B cell (primary cell): ENCODE measurements around the gene DDRGK1. TPM values are rescaled to one million over a fixed set of nuclear protein-coding genes. Genes with fewer than 3 reads are reported as not detected.

Experiments used
- ATAC-seq: fragments of 200-7000 bp; cut with Tn5 transposase; one replicate; pipeline ENCODE4 v1.10.0; 2021; ENCODE audit warnings: low read depth, mild to moderate bottlenecking, moderate number of reproducible peaks, moderate library complexity
- CTCF ChIA-PET: fragments of 350-600 bp; sonication (Branson Sonifier 250); formaldehyde crosslinking; loops from one replicate; lab custom pipeline; 2021; ENCODE audit warnings: antibody characterized with exemption, inconsistent platforms; lab: Charles Lee
- POLR2A ChIA-PET: fragments of 350-600 bp; sonication (Branson Sonifier 250); formaldehyde crosslinking; loops from one replicate; lab custom pipeline; 2021; ENCODE audit warnings: antibody characterized with exemption; lab: Charles Lee
- DNase-seq: peaks from one replicate; pipeline ENCODE4 v3.0.0; 2013
- H2AFZ ChIP-seq: 2 replicates; pipeline ENCODE4 v1.6.1; 2012; ENCODE audit warnings: mild to moderate bottlenecking, low read depth, low read length; ENCODE audit not compliant: insufficient read depth, poor library complexity, severe bottlenecking
- H3K27ac ChIP-seq, 2 donors: 1 replicate in 1 of 2; 2 replicates in 1 of 2; pipeline ENCODE4 v1.5.1; 2012 to 2013; ENCODE audit warnings: low read length in 2 of 2, mild to moderate bottlenecking in 2 of 2, moderate library complexity in 1 of 2
- H3K27me3 ChIP-seq, 4 experiments: fragments of 200-600 bp in 1 of 4; sonication (generic) in 1 of 4; replicated peaks in 1 of 4; 1 replicate in 2 of 4; 2 replicates in 2 of 4; pipeline versions ENCODE4 v1.6.1 to v1.7.0; 2013 to 2016; ENCODE audit warnings: low read length in 3 of 4, mild to moderate bottlenecking in 2 of 4, mixed read lengths in 1 of 4, moderate library complexity in 1 of 4; ENCODE audit not compliant: insufficient read depth in 4 of 4, control insufficient read depth in 3 of 4; ENCODE audit errors: control extremely low read depth in 1 of 4
- H3K36me3 ChIP-seq, 2 experiments: replicated peaks in 1 of 2; 1 replicate in 1 of 2; 2 replicates in 1 of 2; pipeline versions ENCODE4 v1.6.1 to v1.7.1; 2013; ENCODE audit warnings: low read length in 1 of 2; ENCODE audit not compliant: insufficient read depth in 2 of 2, control insufficient read depth in 1 of 2; ENCODE audit errors: control extremely low read depth in 1 of 2, extremely low read depth in 1 of 2
- H3K4me1 ChIP-seq, 2 donors: fragments of 200-600 bp in 1 of 2; sonication (generic) in 1 of 2; 1 replicate in 1 of 2; 2 replicates in 1 of 2; pipeline versions ENCODE4 v1.5.1 to v1.6.1; 2013 to 2017; ENCODE audit warnings: low read length in 2 of 2; ENCODE audit not compliant: control insufficient read depth in 2 of 2, insufficient read depth in 2 of 2
- H3K4me2 ChIP-seq: replicated peaks from 2 replicates; pipeline ENCODE3; 2012; ENCODE audit warnings: mild to moderate bottlenecking, low read depth, low read length; ENCODE audit not compliant: poor library complexity, severe bottlenecking
- H3K4me3 ChIP-seq, 5 experiments: fragments of 200-600 bp in 1 of 5; sonication (generic) in 1 of 5; 1 replicate in 3 of 5; 2 replicates in 2 of 5; pipeline versions ENCODE4 v1.5.1 to v1.7.0; 2011 to 2016; ENCODE audit warnings: low read length in 4 of 5, mild to moderate bottlenecking in 4 of 5, low read depth in 2 of 5, control low read depth in 1 of 5, moderate library complexity in 1 of 5; ENCODE audit not compliant: insufficient read depth in 1 of 5; ENCODE audit errors: control extremely low read depth in 1 of 5, extremely low read depth in 1 of 5
- H3K79me2 ChIP-seq: fragments of 200-600 bp; sonication (generic); one replicate; pipeline ENCODE4 v1.6.0; 2016; ENCODE audit warnings: low read length; ENCODE audit not compliant: control insufficient read depth, insufficient read depth
- H3K9ac ChIP-seq: fragments of 200-600 bp; sonication (generic); 2 replicates; pipeline ENCODE4 v1.6.1; 2017; ENCODE audit warnings: mild to moderate bottlenecking, low read length, moderate library complexity
- H3K9me3 ChIP-seq, 3 donors: one replicate each; pipeline versions ENCODE4 v1.6.1 to v1.7.1; 2013; ENCODE audit warnings: low read length in 2 of 3; ENCODE audit not compliant: control insufficient read depth in 2 of 3, insufficient read depth in 1 of 3; ENCODE audit errors: control extremely low read depth in 1 of 3
- H4K20me1 ChIP-seq: 2 replicates; pipeline ENCODE4 v1.6.0; 2012; ENCODE audit warnings: mild to moderate bottlenecking, low read length; ENCODE audit not compliant: insufficient read depth, control insufficient read depth, poor library complexity, severe bottlenecking
- H3K27ac Mint-ChIP-seq: one replicate; pipeline ENCODE4 v1.8.0; 2021; ENCODE audit warnings: mixed read lengths
- H3K27me3 Mint-ChIP-seq: one replicate; pipeline ENCODE4 v1.8.0; 2021; ENCODE audit warnings: mixed read lengths
- H3K4me1 Mint-ChIP-seq: one replicate; pipeline ENCODE4 v1.8.0; 2021; ENCODE audit warnings: mixed read lengths
- H3K4me3 Mint-ChIP-seq: one replicate; pipeline ENCODE4 v1.8.0; 2021; ENCODE audit warnings: mixed read lengths
- H3K9me3 Mint-ChIP-seq: one replicate; pipeline ENCODE4 v1.8.0; 2022; ENCODE audit warnings: mixed read lengths; ENCODE audit not compliant: insufficient read depth
- CTCF ChIP-seq: fragments of 200-600 bp; IDR thresholded peaks from one replicate; pipeline ENCODE4 v1.8.0; 2022; ENCODE audit warnings: antibody characterized with exemption, mild to moderate bottlenecking
- EZH2 ChIP-seq: IDR thresholded peaks from 2 replicates; pipeline ENCODE4 v1.6.1; 2012; ENCODE audit warnings: borderline replicate concordance, low read depth, mild to moderate bottlenecking, moderate library complexity, low read length; ENCODE audit not compliant: insufficient read depth, poor library complexity, severe bottlenecking
- WGBS: methylation state at CpG from one replicate; pipeline ENCODE4 v1.1.5; 2013; ENCODE audit warnings: missing lambda C conversion rate; ENCODE audit not compliant: insufficient coverage; 5-methylcytosine and 5-hydroxymethylcytosine counted together
- intact Hi-C: fragments of 100-400 bp; cut with micrococcal nuclease; formaldehyde crosslinking; loops from one replicate; pipeline ENCODE4 v1.10.0; 2022
- polyA plus RNA-seq: library from polyadenylated mRNA; depleted of rRNA; stranded (reverse); fragments of >200 nt; gene quantifications from 2 replicates; pipeline ENCODE4 v1.2.3, GENCODE V29; 2012
- total RNA-seq, 2 donors: library from RNA; stranded (reverse); fragments of 120-200 nt in 1 of 2; gene quantifications; 1 replicate in 1 of 2; 2 replicates in 1 of 2; pipeline versions ENCODE4 v1.2.3 to v1.2.4, GENCODE V29; 2013 to 2022

Gene DDRGK1
- total and polyA plus RNA-seq, 2 donors (not counting 1 experiment from before 2014, with no cell fraction given): 35.6 to 51.9 TPM

DNA sequence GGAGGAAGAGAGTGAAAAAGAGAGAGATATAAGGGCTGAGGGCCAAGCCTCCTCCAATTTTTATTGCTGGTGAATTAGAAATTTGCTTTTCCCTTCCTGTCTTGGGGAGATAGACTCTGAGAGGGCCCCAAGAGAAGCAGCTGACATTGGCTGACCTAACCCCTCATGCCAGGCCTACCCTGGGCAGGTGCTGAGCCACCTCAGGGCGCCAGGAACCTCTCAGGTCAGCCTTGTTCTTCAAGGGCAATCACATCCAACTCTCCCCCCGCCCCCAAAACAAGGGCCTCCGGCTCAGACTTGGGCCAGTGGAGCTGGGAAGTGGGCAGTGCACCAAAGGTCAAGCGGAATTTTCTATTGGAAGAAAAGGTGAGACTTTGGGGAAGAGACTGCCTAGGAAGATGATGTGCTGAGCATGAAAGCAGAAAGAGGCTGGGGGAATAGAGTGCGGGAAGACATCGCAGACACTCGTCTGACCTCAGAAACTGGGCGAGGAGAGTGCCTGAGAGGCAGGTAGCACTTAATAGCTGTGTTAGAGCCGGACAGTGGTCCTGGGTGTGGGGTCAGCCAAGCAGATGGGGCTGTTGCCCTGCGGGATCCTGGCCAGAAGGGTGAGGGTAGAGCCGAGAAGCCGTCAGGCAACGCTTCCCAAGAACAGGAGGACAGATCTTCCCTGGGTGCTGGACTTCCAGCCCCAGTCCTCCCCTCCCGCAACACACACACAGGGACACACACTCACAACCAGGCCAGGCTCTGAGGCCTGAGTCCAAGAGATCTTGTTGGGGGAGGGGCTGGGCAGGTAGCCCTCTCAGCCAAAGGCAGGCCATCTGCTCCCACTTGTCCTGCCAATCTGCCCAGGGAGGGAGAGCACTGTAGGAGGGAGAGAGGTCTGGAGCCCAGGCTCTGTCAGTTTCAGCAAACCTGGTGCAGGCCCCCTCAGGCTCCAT, 41.1 kb downstream of the DDRGK1 start:
- POLR2A ChIA-PET: no interaction called here
- Histone ChIP-seq H3K4me3 (no peak overlapping the region), H3K27ac (no peak overlapping the region), H3K4me2 (no peak overlapping the region), H3K9me3 (peaks cover 0 to 4% (median 0%) of the 10 kb centered on the region in 3 donors), H3K36me3 (no peaks in the 10 kb centered on the region), H3K4me1 (peaks cover 20 to 24% of the 10 kb centered on the region in 2 donors), H2AFZ (no peak overlapping the region), H3K79me2 (peaks cover 24% of the 10 kb centered on the region), H3K9ac (no peak overlapping the region), H3K27me3 (peaks cover 0 to 39% (median 13%) of the 10 kb centered on the region in 4 experiments), H4K20me1 (peaks cover 12% of the 10 kb centered on the region)
- Mint-ChIP-seq H3K27me3 (peaks cover 11% of the 10 kb centered on the region), H3K9me3 (no peaks in the 10 kb centered on the region), H3K4me1 (peaks cover 16% of the 10 kb centered on the region), H3K4me3 (no peak overlapping the region), H3K27ac (no peak overlapping the region)
- DNase-seq (peak; percentile 26), ATAC-seq (no peak)
- intact Hi-C loops: no loop called here
- no peak for TF ChIP-seq EZH2
- no peak for TF ChIP-seq CTCF
- CTCF ChIA-PET: no interaction called here
- WGBS: 92% methylated on average over 7 of the region's 14 CpGs

GRCh38 chr20:3162080-3162611, 42.3 kb downstream of the DDRGK1 start:
- H3K27ac Mint-ChIP-seq: no peak overlapping the region
- Histone ChIP-seq H3K79me2 (peaks cover 36% of the 10 kb centered on the region), H3K4me3 (no peak overlapping the region), H3K36me3 (no peaks in the 10 kb centered on the region), H3K27me3 (peaks cover 0 to 27% (median 5%) of the 10 kb centered on the region in 4 experiments), H4K20me1 (peaks cover 17% of the 10 kb centered on the region), H3K4me2 (no peak overlapping the region), H2AFZ (no peak overlapping the region), H3K9me3 (peaks cover 0 to 4% (median 0%) of the 10 kb centered on the region in 3 donors), H3K4me1 (peaks cover 19 to 28% of the 10 kb centered on the region in 2 donors), H3K27ac (no peak overlapping the region), H3K9ac (no peak overlapping the region)
- no peaks in the 10 kb centered on the region for H3K9me3 Mint-ChIP-seq
- POLR2A ChIA-PET: no interaction called here
- WGBS: 58% methylated on average over 9 of the region's 11 CpGs
- CTCF ChIA-PET: no interaction called here
- peaks cover 26% of the 10 kb centered on the region for H3K4me1 Mint-ChIP-seq
- peaks cover 5% of the 10 kb centered on the region for H3K27me3 Mint-ChIP-seq
- TF ChIP-seq EZH2: no peak
- no peak for TF ChIP-seq CTCF
- intact Hi-C loops: no loop called here
- DNase-seq (peak; percentile 26), ATAC-seq (no peak)
- peak overlapping the region; percentile 26 for H3K4me3 Mint-ChIP-seq
